Colonic mucosa (tissue), 4 donors: ENCODE results near the gene PPIL1. TPM values are rescaled to one million over a fixed set of nuclear protein-coding genes. Genes with fewer than 3 reads are reported as not detected.

ENCODE experiments used
- DNase-seq: peaks from one replicate; pipeline ENCODE4 v3.0.0-alpha.2; 2020
- H3K27ac ChIP-seq: fragments of 200-600 bp; one replicate; pipeline ENCODE4 v1.8.0; 2021
- H3K27me3 ChIP-seq: fragments of 200-600 bp; one replicate; pipeline ENCODE4 v1.8.0; 2021
- H3K36me3 ChIP-seq: fragments of 200-600 bp; one replicate; pipeline ENCODE4 v1.8.0; 2021
- H3K4me1 ChIP-seq: fragments of 200-600 bp; one replicate; pipeline ENCODE4 v1.8.0; 2021; ENCODE audit warnings: mild to moderate bottlenecking
- H3K4me3 ChIP-seq: fragments of 200-600 bp; one replicate; pipeline ENCODE4 v1.8.0; 2021
- H3K9ac ChIP-seq, 2 donors: one replicate each; pipeline ENCODE4 v1.7.0; 2013; ENCODE audit warnings: control low read depth in 2 of 2, low read depth in 2 of 2, low read length in 2 of 2
- H3K9me3 ChIP-seq: fragments of 200-600 bp; one replicate; pipeline ENCODE4 v1.8.0; 2021
- intact Hi-C: fragments of 100-400 bp; cut with DNase I; formaldehyde crosslinking; loops from one replicate; pipeline ENCODE4 v1.14.1; 2022
- total RNA-seq, 2 donors: library from RNA; stranded (reverse); fragmentation: NEBNext Ultra II Directional in 1 of 2; extraction: Animal tissue kit (Norgen Biotek cat#: 25700) in 1 of 2; gene quantifications; one replicate each; pipeline ENCODE4 v1.2.1, GENCODE V29; 2021
- TF ChIP-seq, protein P1 (sequence below): fragments of 200-600 bp; IDR thresholded peaks from one replicate; pipeline ENCODE4 v1.8.0; 2022; ENCODE audit warnings: antibody characterized with exemption, mild to moderate bottlenecking
- donor health status: healthy.
- donor health status: DM: no; HTN: no; CAD: no.
- donor health status: DM: no; HTN: no; CAD: no.

The PPIL1 gene
- total RNA-seq, 2 donors from 2014 or later: 9.9 to 23.6 TPM

DNA sequence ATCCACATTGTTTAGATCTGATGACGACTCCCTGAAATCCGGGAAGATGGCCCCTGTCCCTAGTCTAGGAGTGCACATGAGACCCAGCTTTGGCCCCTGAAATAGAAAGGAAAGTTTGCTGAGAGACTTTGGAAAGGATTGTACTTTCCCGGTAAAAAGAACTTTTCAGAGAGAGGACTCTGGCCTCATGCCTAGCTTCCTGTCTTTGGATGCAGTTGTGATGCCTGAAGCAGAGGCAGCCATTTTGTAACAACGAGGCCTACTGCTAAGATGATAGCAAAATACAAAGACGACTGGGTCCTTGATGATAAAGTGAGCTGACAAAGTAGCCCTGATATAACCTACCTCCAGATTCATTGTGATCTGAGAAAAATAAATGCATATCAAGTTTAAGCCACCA is 42.3 kb downstream of the PPIL1 start:
- no peaks in the 10 kb centered on the region for H3K36me3 ChIP-seq
- no peaks in the 10 kb centered on the region for H3K27me3 ChIP-seq
- no peak overlapping the region for H3K9ac ChIP-seq
- no peak for DNase-seq
- intact Hi-C loops: no loop called here
- TF ChIP-seq, protein P1, sequence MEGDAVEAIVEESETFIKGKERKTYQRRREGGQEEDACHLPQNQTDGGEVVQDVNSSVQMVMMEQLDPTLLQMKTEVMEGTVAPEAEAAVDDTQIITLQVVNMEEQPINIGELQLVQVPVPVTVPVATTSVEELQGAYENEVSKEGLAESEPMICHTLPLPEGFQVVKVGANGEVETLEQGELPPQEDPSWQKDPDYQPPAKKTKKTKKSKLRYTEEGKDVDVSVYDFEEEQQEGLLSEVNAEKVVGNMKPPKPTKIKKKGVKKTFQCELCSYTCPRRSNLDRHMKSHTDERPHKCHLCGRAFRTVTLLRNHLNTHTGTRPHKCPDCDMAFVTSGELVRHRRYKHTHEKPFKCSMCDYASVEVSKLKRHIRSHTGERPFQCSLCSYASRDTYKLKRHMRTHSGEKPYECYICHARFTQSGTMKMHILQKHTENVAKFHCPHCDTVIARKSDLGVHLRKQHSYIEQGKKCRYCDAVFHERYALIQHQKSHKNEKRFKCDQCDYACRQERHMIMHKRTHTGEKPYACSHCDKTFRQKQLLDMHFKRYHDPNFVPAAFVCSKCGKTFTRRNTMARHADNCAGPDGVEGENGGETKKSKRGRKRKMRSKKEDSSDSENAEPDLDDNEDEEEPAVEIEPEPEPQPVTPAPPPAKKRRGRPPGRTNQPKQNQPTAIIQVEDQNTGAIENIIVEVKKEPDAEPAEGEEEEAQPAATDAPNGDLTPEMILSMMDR: no peak
- peaks cover 5% of the 10 kb centered on the region for H3K4me1 ChIP-seq
- no peak overlapping the region for H3K4me3 ChIP-seq
- no peak overlapping the region for H3K27ac ChIP-seq
- no peaks in the 10 kb centered on the region for H3K9me3 ChIP-seq

DNA sequence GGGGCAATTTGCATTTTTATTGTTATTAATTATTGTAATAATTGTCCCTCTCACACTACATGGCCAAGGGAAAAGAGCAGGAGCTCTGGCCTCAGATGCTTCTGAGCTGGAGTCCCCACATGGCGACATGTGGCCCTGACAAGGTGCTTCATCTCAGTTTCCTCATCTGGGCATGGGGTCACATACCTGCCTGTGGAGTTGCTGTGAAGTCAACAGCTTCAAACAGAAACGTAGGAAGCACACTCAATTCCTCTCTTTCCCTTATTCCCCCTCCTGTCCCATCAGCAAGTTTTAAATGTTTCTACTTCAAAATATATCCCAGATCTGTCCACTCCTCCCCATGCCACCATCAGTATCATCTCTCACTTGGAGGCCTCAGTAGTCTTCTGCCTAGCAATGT is 44.0 kb downstream of the PPIL1 start:
- no peaks in the 10 kb centered on the region for H3K36me3 ChIP-seq
- TF ChIP-seq, protein P1: no peak
- H3K9me3 ChIP-seq: no peaks in the 10 kb centered on the region
- H3K27ac ChIP-seq: peak overlapping the region; percentile 29
- peak overlapping the region in 1 of 2 donors; percentile 4 for H3K9ac ChIP-seq
- no peak overlapping the region for H3K4me3 ChIP-seq
- no peaks in the 10 kb centered on the region for H3K27me3 ChIP-seq
- DNase-seq: no peak
- peaks cover 5% of the 10 kb centered on the region for H3K4me1 ChIP-seq
- intact Hi-C loops: no loop called here

DNA sequence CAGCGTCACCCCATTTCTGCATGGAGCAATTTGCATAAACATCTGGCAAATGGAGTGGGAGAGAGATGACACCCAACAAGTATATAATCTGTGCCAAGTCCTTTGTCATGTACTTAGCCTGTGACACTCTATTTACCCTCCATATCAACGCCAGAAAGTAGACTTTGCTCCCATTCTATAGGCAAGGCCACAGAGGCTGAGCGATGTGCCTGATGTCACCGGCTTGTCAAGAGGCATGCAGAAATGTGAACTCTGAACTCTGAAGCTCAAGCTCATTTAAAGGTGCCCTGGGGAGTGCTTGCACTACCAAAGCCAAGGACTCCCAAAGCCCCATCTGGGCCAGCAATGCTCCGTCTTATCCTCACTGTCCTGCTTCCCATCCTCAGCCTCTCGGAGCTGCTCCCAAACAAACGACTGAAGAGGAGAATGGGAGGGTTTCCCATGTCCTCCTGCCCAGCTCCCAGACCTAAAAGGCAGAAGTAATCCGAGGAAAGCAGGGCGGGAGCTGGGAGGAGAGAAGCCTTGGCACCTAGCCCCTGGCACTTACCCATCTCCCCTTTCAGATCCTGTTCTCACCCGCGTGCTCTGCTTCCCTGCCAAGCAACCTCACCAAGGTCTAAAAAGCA is 44.6 kb downstream of the PPIL1 start:
- H3K4me1 ChIP-seq: peaks cover 5% of the 10 kb centered on the region
- H3K27ac ChIP-seq: peak overlapping the region; percentile 29
- intact Hi-C loops: no loop called here
- DNase-seq: peak; percentile 78
- H3K9ac ChIP-seq: peak overlapping the region in 1 of 2 donors; percentile 4
- H3K36me3 ChIP-seq: no peaks in the 10 kb centered on the region
- no peak overlapping the region for H3K4me3 ChIP-seq
- no peaks in the 10 kb centered on the region for H3K9me3 ChIP-seq
- no peaks in the 10 kb centered on the region for H3K27me3 ChIP-seq
- TF ChIP-seq, protein P1: no peak

DNA sequence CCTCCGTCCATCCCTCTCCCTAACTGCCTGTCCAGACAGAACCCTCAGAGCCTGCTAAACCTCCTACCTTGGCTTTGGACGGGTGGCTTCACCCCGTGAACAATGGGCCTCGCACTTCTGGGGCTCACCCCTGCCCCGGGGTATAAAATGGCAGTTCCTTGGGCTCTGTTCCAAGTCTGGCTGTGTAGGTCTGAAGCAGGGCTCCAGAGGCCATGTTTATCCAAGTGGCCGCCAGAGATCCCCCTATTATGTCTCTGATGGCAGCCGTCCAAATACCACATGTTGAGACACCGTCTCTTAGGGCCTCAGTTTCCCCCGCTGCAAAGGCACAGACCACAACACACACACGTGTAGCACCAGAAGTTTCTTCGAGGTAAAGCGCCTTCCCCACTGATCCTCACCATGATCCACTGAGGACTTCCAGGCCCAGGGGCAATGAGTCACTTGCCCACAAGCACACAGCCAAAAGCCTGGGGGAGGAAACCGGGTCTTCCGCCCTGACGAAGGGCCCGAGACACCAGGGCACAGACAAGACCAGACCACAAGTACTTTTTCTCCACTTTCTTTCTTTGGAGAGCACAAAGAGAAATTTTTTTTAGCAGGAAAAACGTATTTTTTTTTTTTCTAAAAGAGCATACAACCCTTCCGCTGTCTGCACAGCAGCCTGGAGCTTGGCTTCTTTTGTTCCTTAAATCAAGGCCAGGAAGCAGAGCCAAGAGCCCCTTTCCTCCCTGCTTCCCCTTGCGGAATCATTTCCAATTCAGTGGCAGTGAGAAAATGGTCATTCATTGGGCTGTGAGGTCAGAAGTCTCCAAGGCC is 47.1 kb downstream of the PPIL1 start:
- intact Hi-C loops: no loop called here
- Histone ChIP-seq H3K36me3 (no peaks in the 10 kb centered on the region), H3K4me3 (no peak overlapping the region), H3K27me3 (no peaks in the 10 kb centered on the region), H3K9ac (peak overlapping the region in 1 of 2 donors; percentile 7), H3K9me3 (no peaks in the 10 kb centered on the region), H3K27ac (no peak overlapping the region), H3K4me1 (peaks cover 5% of the 10 kb centered on the region)
- TF ChIP-seq, protein P1: no peak
- no peak for DNase-seq

DNA sequence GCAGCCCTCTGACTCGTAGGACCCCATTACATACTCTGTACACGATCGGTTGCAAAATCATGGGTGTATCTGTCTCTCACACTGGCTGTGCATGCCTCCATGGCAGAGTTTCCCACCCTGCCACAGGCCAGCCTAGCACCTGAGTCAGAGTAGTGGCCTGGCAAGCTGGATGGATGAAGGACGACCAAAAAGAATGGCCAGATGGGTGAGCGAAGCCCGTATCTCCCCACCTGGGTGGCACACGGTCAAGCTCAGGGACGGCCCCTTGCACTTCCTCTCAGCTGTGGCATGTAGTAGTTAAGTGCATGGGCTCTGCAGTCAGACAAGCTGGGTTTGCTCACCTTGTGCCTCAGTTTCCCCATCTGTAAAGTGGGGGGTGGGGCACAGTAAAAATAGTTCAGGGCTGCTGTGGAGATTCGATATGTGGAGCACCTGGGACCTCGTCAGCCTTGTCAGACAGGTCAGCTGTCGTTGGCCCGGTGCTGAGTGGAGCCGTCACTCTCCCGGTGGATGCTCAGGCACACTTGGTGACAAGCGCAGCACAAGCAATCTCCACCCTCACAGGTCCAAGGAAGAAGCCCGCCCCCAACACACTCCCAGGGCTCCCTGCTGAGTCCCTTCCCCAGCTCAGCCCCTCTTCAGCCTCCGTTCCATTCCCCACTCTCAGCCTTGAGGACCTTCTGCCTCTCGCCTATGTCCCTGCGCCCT is 47.9 kb downstream of the PPIL1 start:
- Histone ChIP-seq H3K27me3 (no peaks in the 10 kb centered on the region), H3K4me1 (peaks cover 5% of the 10 kb centered on the region), H3K4me3 (no peak overlapping the region), H3K36me3 (no peaks in the 10 kb centered on the region), H3K9me3 (no peaks in the 10 kb centered on the region), H3K27ac (no peak overlapping the region), H3K9ac (peak overlapping the region in 1 of 2 donors; percentile 7)
- TF ChIP-seq, protein P1: no peak
- DNase-seq: no peak
- intact Hi-C loops: no loop called here
